ENCODE results near the gene GPR152.
A peak's percentile ranks its signal among the peaks of the same experiment; 100 is the strongest.
"Not testable (repeated sequence)": the region's sequence is repeated elsewhere in the genome, so short reads cannot be mapped to it uniquely, and the experiment has no call there.

GPR152 gene

GRCh38 chr11:67405688-67406339, 46.7 kb downstream of the GPR152 start:
- no peaks in the 10 kb centered on the region for H3K27me3 ChIP-seq (ENCODE audit: control insufficient read depth, insufficient read depth, low read length)
- H3K27ac ChIP-seq (ENCODE audit: low read length): no peak overlapping the region
- no peaks in the 10 kb centered on the region for H3K9me3 ChIP-seq (ENCODE audit: control insufficient read depth, low read depth, low read length)
- H3K4me1 ChIP-seq (ENCODE audit: control insufficient read depth, low read depth, low read length): peaks cover 9% of the 10 kb centered on the region
- no peaks in the 10 kb centered on the region for H3K36me3 ChIP-seq (ENCODE audit: control insufficient read depth, low read depth, low read length)
- H3K4me3 ChIP-seq (ENCODE audit: low read length): no peak overlapping the region
- H3K9ac ChIP-seq (ENCODE audit: low read length): no peak overlapping the region

DNA sequence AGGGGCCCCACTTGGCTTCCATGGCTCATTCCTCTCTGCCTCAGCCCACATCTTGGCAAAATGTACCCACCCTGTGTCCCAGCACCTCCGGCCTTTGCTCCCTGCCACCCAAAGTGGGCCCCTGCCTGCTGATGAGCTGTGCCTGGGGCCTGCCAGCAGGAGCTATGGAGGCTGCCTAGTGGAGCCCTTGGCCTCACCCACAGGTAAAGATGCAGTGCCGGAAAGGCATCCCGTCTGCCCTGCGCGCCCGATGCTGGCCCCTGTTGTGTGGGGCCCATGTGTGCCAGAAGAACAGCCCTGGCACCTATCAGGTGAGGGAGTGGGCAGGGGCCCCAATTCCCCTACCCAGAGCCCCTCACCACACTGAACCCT, 47.3 kb downstream of the GPR152 start:
- H3K9me3 ChIP-seq (ENCODE audit: control insufficient read depth, low read depth, low read length): no peaks in the 10 kb centered on the region
- no peak overlapping the region for H3K4me3 ChIP-seq (ENCODE audit: low read length)
- H3K27ac ChIP-seq (ENCODE audit: low read length): no peak overlapping the region
- H3K4me1 ChIP-seq (ENCODE audit: control insufficient read depth, low read depth, low read length): peaks cover 9% of the 10 kb centered on the region
- H3K36me3 ChIP-seq (ENCODE audit: control insufficient read depth, low read depth, low read length): no peaks in the 10 kb centered on the region
- H3K9ac ChIP-seq (ENCODE audit: low read length): no peak overlapping the region
- H3K27me3 ChIP-seq (ENCODE audit: control insufficient read depth, insufficient read depth, low read length): no peaks in the 10 kb centered on the region

DNA sequence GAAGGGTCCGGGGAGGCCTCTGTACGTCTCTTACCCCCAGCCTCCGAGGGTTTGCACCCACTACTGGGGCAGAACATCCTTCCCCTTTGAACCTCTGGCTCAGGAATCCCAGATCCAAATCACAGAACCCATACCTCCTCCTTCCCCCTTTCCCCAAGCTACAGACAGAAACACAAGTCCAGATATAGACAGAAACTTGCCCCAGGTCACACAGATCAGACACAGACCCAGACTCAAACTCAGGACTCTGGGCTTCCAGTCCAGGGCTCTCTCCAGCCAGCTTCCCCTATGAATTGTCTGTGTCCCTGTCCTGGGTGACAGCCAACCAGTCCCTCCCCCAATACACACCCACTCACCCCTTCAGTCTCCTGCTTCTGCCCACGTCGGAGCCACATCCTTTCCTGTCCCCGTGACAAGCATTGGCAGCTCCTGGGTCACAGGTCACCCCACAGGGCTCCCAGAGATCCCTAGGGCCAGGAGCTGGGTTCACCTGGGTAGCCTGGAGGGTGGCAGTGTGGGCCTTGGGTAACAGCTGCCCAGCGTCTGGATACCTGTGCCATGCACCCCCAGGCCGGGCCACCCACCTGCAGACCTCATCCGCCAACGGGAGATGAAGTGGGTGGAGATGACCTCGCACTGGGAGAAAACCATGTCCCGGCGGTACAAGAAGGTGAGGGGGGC, 47.9 kb downstream of the GPR152 start:
- Histone ChIP-seq H3K9ac (ENCODE audit: low read length) (no peak overlapping the region), H3K27ac (ENCODE audit: low read length) (no peak overlapping the region), H3K36me3 (ENCODE audit: control insufficient read depth, low read depth, low read length) (no peaks in the 10 kb centered on the region), H3K27me3 (ENCODE audit: control insufficient read depth, insufficient read depth, low read length) (no peaks in the 10 kb centered on the region), H3K4me1 (ENCODE audit: control insufficient read depth, low read depth, low read length) (peaks cover 6% of the 10 kb centered on the region), H3K9me3 (ENCODE audit: control insufficient read depth, low read depth, low read length) (no peaks in the 10 kb centered on the region), H3K4me3 (ENCODE audit: low read length) (no peak overlapping the region)

DNA sequence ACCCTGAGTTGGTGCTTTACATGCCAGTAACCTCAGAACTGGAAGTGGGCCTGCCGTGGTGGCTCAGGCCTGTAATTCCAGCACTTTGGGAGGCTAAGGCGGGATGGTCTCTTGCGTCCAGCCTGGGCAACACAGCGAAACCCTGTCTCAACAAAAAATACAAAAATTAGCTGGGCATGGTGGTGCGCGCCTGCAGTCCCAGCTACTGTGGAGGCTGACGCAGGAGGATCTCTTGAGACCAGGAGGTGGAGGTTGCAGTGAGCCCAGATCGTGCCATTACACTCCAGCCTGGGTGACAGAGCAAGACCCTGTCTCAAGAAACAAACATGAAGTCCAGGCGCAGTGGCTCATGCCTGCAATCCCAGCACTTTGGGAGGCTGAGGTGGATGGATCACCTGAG, 49.4 kb downstream of the GPR152 start:
- H3K4me1 ChIP-seq (ENCODE audit: control insufficient read depth, low read depth, low read length); H3K9me3 ChIP-seq (ENCODE audit: control insufficient read depth, low read depth, low read length); H3K4me3 ChIP-seq (ENCODE audit: low read length); H3K27ac ChIP-seq (ENCODE audit: low read length); H3K27me3 ChIP-seq (ENCODE audit: control insufficient read depth, insufficient read depth, low read length); H3K9ac ChIP-seq (ENCODE audit: low read length): not testable (repeated sequence)
- peaks cover 13% of the 10 kb centered on the region for H3K36me3 ChIP-seq (ENCODE audit: control insufficient read depth, low read depth, low read length)

DNA sequence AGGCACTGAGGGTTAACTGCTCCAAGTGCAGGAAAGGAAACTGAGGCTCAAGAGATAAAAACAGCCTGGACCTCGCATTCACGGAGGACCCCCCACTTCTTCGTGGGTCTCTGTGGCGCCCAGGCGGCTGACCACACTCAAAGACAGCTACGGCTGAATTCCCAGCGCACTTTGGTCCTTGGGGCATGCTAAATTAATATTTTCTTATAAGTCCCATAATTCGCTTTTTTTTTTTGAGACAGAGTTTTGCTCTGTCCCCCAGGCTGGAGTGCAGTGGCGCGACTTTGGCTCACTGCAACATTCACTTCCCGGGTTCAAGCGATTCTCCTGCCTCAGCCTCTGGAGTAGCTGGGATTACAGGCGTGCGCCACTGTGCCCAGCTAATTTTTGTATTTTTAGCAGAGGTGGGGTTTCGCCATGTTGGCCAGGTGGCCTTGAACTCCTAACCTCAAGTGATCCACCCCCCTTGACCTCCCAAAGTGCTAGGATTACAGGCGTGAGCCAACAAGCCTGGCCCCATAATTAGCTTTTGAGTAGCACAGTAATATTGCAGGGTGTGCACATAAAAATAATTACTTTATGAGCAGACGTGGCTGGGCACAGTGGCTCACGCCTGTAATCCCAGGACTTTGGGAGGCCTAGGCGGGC, 50.2 kb downstream of the GPR152 start:
- H3K4me3 ChIP-seq (ENCODE audit: low read length): peak overlapping the region; percentile 26
- peaks cover 21% of the 10 kb centered on the region for H3K36me3 ChIP-seq (ENCODE audit: control insufficient read depth, low read depth, low read length)
- H3K9ac ChIP-seq (ENCODE audit: low read length); H3K4me1 ChIP-seq (ENCODE audit: control insufficient read depth, low read depth, low read length); H3K27me3 ChIP-seq (ENCODE audit: control insufficient read depth, insufficient read depth, low read length); H3K9me3 ChIP-seq (ENCODE audit: control insufficient read depth, low read depth, low read length); H3K27ac ChIP-seq (ENCODE audit: low read length): not testable (repeated sequence)

DNA sequence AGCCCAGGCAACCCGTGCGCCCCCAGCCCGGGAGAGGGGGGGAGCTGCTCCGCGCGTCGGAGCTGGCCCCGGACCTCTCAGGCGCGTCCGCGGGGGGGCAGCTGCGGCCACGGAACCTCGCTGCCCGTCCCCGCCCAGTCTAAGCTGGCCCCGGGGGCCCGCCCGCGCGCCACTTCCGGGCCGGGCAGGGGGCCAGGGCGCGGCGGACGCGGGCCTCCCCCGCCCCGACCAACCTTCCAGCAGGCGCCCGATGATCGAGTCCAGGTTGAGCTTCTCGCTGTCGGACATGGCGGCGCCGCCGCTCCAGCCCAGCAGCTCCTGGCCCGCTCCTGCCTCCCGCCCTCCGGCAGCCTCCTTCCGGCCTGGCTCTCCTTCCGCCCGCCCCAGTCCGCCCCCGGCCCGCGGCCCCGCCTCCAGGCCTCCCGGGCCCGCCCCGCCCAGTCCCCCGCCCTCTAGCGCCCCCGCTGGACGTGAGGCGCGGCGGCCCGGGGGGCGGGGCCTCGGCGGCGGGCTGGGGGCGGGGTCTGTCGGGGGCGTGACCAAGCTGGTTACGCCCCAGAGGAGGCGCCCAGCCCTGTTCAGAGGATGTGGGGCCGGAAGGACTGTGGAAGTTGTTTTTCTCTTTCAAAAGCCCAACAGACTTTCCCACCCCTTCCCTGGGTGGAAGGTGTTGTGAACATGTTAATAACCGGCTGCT, 50.9 kb downstream of the GPR152 start, which contains the start of gene PPP1CA:
Gene PPP1CA, minus strand, starts transcription at position 364 of the 697 bp plus-strand sequence. Its CDS starts 76 bp downstream, at position 288.
- peaks cover 21% of the 10 kb centered on the region for H3K36me3 ChIP-seq (ENCODE audit: control insufficient read depth, low read depth, low read length)
- H3K9ac ChIP-seq (ENCODE audit: low read length): peak within 1 kb of the TSS; percentile 67
- H3K4me1 ChIP-seq (ENCODE audit: control insufficient read depth, low read depth, low read length): peaks cover 5% of the 10 kb centered on the region
- peak within 1 kb of the TSS; percentile 71 for H3K4me3 ChIP-seq (ENCODE audit: low read length)
- H3K27ac ChIP-seq (ENCODE audit: low read length): no peak within 1 kb of the TSS
- no peaks in the 10 kb centered on the region for H3K27me3 ChIP-seq (ENCODE audit: control insufficient read depth, insufficient read depth, low read length)
- H3K9me3 ChIP-seq (ENCODE audit: control insufficient read depth, low read depth, low read length): no peaks in the 10 kb centered on the region
